Epithelial cell of proximal tubule (primary cell): ENCODE measurements around the gene IL21R. TPM values are rescaled to one million over a fixed set of nuclear protein-coding genes. Genes with fewer than 3 reads are reported as not detected.

Source experiments
- DNase-seq: peaks from one replicate; pipeline ENCODE4 v3.0.0-alpha.2; 2011; ENCODE audit warnings: low read depth
- H3K4me3 ChIP-seq: 2 replicates; pipeline ENCODE4 v1.5.1; 2011; ENCODE audit warnings: low read depth, mild to moderate bottlenecking, low read length
- CTCF ChIP-seq: conservative IDR thresholded peaks from 2 replicates; pipeline ENCODE4 v1.5.1; 2012; ENCODE audit warnings: low read depth, mild to moderate bottlenecking, low read length
- total RNA-seq: library from RNA; depleted of rRNA; stranded (reverse); fragments of >200 nt; gene quantifications from 2 replicates; pipeline ENCODE4 v1.2.3, GENCODE V29; 2015

The IL21R gene
- total RNA-seq, 1 donor from 2014 or later = not detected

GRCh38 chr16:27473101-27473900 is 71.3 kb downstream of the IL21R start:
- no peak for TF ChIP-seq CTCF
- H3K4me3 ChIP-seq = no peak overlapping the region
- DNase-seq = no peak

GRCh38 chr16:27474041-27474440 is 72.1 kb downstream of the IL21R start:
- DNase-seq = no peak
- no peak for TF ChIP-seq CTCF
- no peak overlapping the region for H3K4me3 ChIP-seq

GRCh38 chr16:27474921-27475320 is 72.9 kb downstream of the IL21R start:
- no peak for DNase-seq
- no peak for TF ChIP-seq CTCF
- H3K4me3 ChIP-seq = no peak overlapping the region

GRCh38 chr16:27475561-27475960 is 73.6 kb downstream of the IL21R start:
- H3K4me3 ChIP-seq = no peak overlapping the region
- no peak for TF ChIP-seq CTCF
- peak; percentile 80 for DNase-seq

GRCh38 chr16:27476240-27476639 is 74.3 kb downstream of the IL21R start:
- no peak for TF ChIP-seq CTCF
- no peak overlapping the region for H3K4me3 ChIP-seq
- no peak for DNase-seq

GRCh38 chr16:27480761-27481160 is 78.8 kb downstream of the IL21R start:
- H3K4me3 ChIP-seq = no peak overlapping the region
- TF ChIP-seq CTCF = no peak
- no peak for DNase-seq

- no peak for DNase-seq
- no peak for TF ChIP-seq CTCF
- H3K4me3 ChIP-seq = no peak overlapping the region
Observed at GRCh38 chr16:27481282-27481934, 79.4 kb downstream of the IL21R start.
